HPDE6-E6E7 (cell line): ENCODE data around the gene NTRK2.

Experiments used
- DNase-seq: peaks from one replicate; pipeline ENCODE4 v3.0.0; 2011; ENCODE audit warnings: missing footprints; ENCODE audit errors: extremely low spot score

The NTRK2 gene

DNA sequence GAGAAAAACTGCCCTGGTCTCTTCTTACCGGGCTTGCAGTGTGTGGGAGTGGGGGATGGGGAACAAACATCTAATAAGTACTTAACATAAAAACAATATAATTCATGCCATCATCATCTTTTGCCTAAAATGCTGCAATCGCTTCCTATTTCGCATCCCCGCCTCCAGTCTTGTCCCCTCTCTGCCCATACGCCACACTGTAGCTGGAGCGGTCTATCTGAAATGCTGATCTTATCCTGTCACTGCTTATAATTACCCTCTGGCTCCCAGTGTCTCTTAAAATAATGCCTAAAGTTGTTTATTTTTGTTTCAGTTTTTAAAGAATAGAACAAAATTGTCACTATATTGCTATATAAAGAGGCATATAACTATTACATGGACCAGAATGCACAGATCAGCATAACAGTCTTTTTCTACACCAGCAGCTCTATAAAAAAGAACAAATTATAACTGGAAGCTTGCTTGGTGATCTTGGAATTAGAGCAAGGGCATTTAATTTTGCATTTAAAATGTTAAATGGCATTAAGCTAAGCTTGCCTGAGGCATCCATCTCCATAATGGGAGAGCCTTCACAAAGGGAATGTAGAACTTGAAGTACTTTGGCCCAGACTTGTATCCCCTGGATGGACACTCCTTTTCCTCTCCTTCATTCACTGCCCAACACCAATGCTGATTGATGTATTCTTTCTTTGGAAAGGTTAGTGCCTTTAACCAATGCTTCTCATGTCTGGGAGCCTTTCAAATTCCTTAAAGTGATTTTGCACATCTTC is 12.2 kb downstream of the NTRK2 start:
- DNase-seq: no peak

DNA sequence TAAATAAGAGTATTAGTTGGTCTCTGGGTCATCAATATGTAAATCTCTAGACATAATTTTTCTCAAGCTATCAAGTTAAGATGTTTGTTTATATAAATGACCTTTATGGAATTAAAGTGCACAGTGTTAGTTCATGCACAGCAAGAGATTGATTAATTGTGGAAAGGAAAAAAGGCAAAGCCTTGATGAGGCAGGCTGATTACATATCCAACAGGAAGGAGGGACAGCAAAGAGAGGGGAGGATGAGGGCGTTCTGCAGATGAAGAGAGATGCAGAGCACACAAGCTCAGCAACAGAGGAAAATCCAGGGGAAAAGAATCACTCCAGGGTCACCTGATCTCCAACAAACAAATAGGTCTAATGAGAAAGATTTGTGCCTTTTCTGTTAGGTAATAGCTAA is 16.5 kb downstream of the NTRK2 start:
- DNase-seq: no peak

DNA sequence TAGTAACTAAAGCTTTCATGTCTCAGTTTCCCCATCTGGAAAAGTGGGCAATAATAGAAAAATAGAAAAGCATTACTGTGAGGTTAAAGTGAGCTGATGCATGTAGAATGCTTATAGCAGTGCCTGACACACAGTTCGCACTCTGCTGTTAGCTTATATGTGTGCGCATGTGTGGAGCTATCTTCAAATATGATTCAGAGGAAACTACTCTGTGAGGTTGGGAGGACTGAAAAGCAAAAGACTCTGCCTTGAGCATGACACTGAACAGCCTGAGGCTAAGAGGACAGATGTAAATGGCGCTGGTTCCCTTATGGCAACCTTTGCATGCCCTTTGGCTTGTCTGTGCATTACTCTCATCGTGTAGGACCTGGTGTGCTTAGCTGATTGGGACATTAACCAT is 19.4 kb downstream of the NTRK2 start:
- no peak for DNase-seq

DNA sequence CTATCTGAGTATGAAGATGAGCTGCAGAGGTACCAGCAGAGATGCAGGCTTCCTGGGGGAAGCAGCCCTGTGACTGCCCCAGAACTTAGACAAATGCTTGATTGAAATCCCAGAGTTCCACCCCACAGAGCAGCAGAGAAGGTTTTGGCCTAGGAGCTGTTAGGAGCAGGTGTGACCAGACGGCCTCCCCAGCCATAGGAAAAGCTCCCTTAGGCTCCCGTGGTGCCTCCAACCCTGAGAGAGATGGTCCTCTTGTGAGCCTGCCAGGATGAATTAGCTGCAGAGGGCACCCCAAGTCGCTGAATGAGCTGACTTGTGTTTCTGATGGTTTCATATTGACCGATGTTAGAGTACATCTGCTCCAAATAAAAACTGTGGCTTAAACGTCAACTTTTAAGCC is 22.1 kb downstream of the NTRK2 start:
- DNase-seq: no peak

DNA sequence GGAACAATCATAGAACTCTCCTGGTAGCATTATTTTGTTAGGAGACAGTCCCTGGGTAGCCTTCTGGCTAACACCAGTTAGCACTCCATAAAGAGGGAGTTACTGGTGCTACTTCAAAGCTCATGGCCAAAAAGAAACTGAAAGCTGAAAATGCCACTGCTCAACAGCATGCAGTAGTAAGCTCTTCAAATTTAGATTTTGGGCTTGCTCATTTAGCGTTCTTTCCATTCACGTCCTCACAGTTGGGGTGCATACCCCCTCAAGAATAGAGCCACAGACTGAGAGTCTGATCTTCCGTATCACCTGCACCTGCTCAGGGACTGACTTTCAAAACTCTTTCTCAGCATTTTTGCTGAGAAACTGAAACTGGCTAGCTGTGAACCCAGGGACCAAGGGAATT is 24.7 kb downstream of the NTRK2 start:
- DNase-seq: no peak

- no peak for DNase-seq
Measured at GRCh38 chr9:84697042-84697441, 27.5 kb downstream of the NTRK2 start.

GRCh38 chr9:84697509-84698114 is 28.1 kb downstream of the NTRK2 start:
- DNase-seq: peak; percentile 70

- no peak for DNase-seq
Measured at GRCh38 chr9:84698323-84698722, 28.8 kb downstream of the NTRK2 start.

- DNase-seq: no peak
Measured at GRCh38 chr9:84699984-84700383, 30.5 kb downstream of the NTRK2 start.

GRCh38 chr9:84701801-84702200 is 32.3 kb downstream of the NTRK2 start:
- DNase-seq: no peak

DNA sequence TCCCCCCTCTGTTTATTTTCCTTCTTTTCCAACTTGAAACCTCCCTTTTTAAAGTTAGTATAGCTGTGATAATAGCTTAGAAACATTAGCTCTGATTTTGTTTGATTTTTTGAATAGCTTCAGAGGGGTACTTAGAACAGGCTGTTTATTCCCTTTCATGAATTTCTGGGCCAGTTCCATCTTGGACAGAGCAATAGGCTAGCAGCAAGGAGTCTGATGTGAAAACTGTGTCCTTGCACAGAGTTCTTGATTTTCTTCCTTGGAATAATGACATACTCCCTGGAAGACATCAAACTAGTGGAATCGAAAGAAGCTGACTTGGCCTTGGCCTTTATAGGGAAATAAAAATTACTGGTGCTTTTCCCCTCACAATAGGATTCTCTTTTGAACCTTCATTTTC is 32.9 kb downstream of the NTRK2 start:
- no peak for DNase-seq

DNA sequence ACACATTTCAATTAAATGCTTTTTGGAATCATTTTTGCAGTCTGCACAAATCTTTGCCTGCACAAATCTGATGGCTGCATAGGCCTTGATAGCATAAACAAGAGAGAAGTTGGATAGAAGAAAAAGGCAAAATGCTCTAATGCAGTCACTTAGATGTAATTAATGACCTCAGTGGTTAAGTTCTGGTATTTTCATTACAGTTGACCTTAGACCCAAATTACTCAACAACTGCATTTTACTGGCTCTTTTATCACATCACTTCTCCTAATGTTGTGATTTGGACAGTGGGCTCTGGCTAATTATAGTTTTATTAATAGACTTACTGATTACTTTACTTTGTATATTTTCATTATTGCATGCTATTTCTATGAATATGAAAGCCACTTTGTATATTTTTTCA is 34.3 kb downstream of the NTRK2 start:
- no peak for DNase-seq

DNA sequence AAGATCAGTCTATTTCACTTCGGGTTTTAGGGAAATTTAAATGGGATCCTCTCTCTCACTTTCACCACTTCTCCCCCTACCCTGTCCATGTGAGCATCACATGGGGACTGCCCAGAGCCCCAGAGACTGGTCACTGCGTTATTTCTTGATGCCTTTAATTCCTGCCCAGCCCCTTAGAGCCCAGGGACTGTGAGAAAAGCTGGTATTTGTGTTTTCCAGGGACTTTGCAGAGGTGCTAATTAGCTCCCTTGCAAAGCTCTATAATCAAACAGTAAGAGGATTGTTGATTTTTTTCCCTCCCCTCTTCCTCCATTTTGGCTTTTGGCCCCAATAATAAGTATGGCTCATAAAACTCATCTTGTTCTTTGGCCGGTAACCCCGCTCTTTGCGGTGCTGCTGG is 35.6 kb downstream of the NTRK2 start:
- no peak for DNase-seq

- DNase-seq: no peak
Measured at GRCh38 chr9:84708400-84708799, 38.9 kb downstream of the NTRK2 start.

GRCh38 chr9:84709056-84709455 is 39.5 kb downstream of the NTRK2 start:
- no peak for DNase-seq

GRCh38 chr9:84710701-84711397 is 41.3 kb downstream of the NTRK2 start:
- DNase-seq: no peak

GRCh38 chr9:84711398-84711777 is 41.9 kb downstream of the NTRK2 start:
- no peak for DNase-seq

- peak; percentile 60 for DNase-seq
Measured at GRCh38 chr9:84711936-84712335, 42.4 kb downstream of the NTRK2 start.

- DNase-seq: no peak
Measured at GRCh38 chr9:84716217-84716616, 46.7 kb downstream of the NTRK2 start.

DNA sequence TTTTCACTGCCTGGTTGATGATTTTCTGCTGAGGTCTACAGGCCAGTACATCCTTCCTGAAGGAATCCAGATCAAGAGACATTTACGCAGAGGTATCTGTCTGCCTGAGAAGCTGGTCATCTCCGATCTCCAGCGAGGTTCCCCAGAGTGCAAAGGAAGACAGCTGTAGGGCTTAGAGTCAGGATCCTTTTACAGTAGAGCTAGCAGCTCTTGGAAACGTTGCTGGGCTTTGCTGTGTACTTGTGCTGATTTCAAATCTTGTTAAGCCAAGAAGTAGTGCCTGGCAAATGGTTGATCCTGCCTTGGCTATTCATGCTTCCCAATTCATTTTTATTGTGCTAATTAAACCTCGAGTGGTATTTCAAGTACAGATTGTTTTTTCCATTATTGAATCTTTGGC is 48.9 kb downstream of the NTRK2 start:
- no peak for DNase-seq

- no peak for DNase-seq
Measured at GRCh38 chr9:84722388-84722989, 53.0 kb downstream of the NTRK2 start.

DNA sequence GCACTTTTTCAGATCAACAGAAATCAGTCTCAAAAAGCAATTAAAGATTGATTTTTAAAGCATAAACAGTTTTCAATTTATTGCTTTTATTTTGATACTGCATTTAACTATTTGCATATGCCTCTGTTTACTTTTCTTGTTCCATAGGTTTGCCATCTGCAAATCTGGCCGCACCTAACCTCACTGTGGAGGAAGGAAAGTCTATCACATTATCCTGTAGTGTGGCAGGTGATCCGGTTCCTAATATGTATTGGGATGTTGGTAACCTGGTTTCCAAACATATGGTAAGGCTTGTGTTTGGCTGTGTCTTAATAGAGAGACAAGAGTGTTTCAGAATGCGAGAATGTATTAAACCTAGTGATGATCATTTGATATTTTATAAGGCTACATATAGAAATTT is 53.9 kb downstream of the NTRK2 start:
- DNase-seq: no peak

- DNase-seq: no peak
Measured at GRCh38 chr9:84731696-84732095, 62.2 kb downstream of the NTRK2 start.
